ENCODE measurements around the gene MYLIP. TPM values are rescaled to one million over a fixed set of nuclear protein-coding genes. Genes with fewer than 3 reads are reported as not detected.

Gene MYLIP
- total and polyA plus RNA-seq, 11 donors: 6.6 to 19.9 (median 12.4) TPM

DNA sequence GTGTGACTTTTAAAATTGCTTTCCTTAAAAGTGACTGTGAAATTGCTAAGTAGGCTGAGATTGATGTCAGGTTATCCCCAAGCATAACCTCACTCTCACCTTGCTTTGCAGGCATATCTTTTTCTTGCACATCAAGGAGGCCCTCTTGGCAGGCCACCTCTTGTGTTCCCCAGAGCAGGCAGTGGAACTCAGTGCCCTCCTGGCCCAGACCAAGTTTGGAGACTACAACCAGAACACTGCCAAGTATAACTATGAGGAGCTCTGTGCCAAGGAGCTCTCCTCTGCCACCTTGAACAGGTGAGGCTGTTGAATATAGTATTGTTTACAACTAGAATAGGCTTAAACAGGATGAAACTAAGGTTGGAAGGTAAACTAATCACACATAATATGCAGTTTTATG lies 12.6 kb downstream of the MYLIP start:
- H3K36me3 ChIP-seq: peaks cover 0 to 61% (median 52%) of the 10 kb centered on the region in 9 donors
- intact Hi-C loops (cut with DNase I): no loop called here
- no peak overlapping the region for H3K27ac ChIP-seq
- peak in 3 of 4 donors; percentile 47 to 76 (median 69) for ATAC-seq
- peaks cover 0 to 65% (median 41%) of the 10 kb centered on the region in 12 donors for H3K4me1 ChIP-seq
- H3K27me3 ChIP-seq: no peaks in the 10 kb centered on the region
- peak in 1 of 5 donors; percentile 38 for DNase-seq
- H3K9me3 ChIP-seq: no peaks in the 10 kb centered on the region
- no peak for TF ChIP-seq POLR2A (IDR thresholded peaks at IDR 0.05)
- no peak for TF ChIP-seq CTCF (IDR thresholded peaks at IDR 0.05)
- no peak overlapping the region for H3K4me3 ChIP-seq

DNA sequence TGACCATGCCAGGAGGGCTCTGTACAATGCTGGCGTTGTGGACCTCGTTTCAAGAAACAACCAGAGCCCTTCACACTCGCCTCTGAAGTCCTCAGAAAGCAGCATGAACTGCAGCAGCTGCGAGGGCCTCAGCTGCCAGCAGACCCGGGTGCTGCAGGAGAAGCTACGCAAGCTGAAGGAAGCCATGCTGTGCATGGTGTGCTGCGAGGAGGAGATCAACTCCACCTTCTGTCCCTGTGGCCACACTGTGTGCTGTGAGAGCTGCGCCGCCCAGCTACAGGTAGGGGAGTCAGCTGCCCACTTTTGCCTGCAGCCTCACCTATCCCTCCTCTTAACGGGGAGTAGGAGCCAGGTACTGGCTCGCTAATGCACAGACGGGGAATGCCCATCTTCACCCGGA lies 16.2 kb downstream of the MYLIP start:
- 89 to 92% (median 91%) methylated on average over 7 to 13 of the region's 13 CpGs for WGBS, 4 donors
- DNase-seq (no peak), ATAC-seq (no peak)
- Histone ChIP-seq H3K27ac (no peak overlapping the region), H3K4me1 (peaks cover 0 to 33% (median 15%) of the 10 kb centered on the region in 12 donors), H3K36me3 (peaks cover 0 to 94% (median 86%) of the 10 kb centered on the region in 9 donors), H3K4me3 (no peak overlapping the region), H3K9me3 (no peaks in the 10 kb centered on the region), H3K27me3 (no peaks in the 10 kb centered on the region)
- intact Hi-C loops (cut with DNase I): no loop called here
- TF ChIP-seq CTCF (IDR thresholded peaks at IDR 0.05) (no peak), POLR2A (IDR thresholded peaks at IDR 0.05) (no peak)

- H3K4me3 ChIP-seq: no peak overlapping the region
- peak in 1 of 4 donors; percentile 37 for ATAC-seq
- H3K27ac ChIP-seq: no peak overlapping the region
- no peaks in the 10 kb centered on the region for H3K27me3 ChIP-seq
- no peak for DNase-seq
- H3K36me3 ChIP-seq: peaks cover 0 to 98% (median 96%) of the 10 kb centered on the region in 9 donors
- TF ChIP-seq CTCF (IDR thresholded peaks at IDR 0.05) (no peak), POLR2A (IDR thresholded peaks at IDR 0.05) (no peak)
- intact Hi-C loops (cut with DNase I): no loop called here
- H3K9me3 ChIP-seq: no peaks in the 10 kb centered on the region
- WGBS, 4 donors: 61 to 71% (median 64%) methylated on average over 4 of the region's 4 CpGs
- H3K4me1 ChIP-seq: peaks cover 0 to 26% (median 14%) of the 10 kb centered on the region in 12 donors
These were observed 17.1 kb downstream of the MYLIP start for GRCh38 chr6:16146028-16146427.

GRCh38 chr6:16146527-16146955 lies 17.7 kb downstream of the MYLIP start:
- Histone ChIP-seq H3K9me3 (no peaks in the 10 kb centered on the region), H3K27ac (no peak overlapping the region), H3K4me3 (no peak overlapping the region), H3K27me3 (no peaks in the 10 kb centered on the region), H3K36me3 (peaks cover 0 to 99% (median 98%) of the 10 kb centered on the region in 9 donors), H3K4me1 (peaks cover 0 to 24% (median 12%) of the 10 kb centered on the region in 12 donors)
- 45 to 49% (median 46%) methylated on average over 8 of the region's 8 CpGs for WGBS, 4 donors
- DNase-seq (no peak), ATAC-seq (no peak)
- TF ChIP-seq POLR2A (IDR thresholded peaks at IDR 0.05) (no peak), CTCF (IDR thresholded peaks at IDR 0.05) (no peak)
- intact Hi-C loops (cut with DNase I): no loop called here
